ENCODE measurements around the gene STX8.

STX8 gene

GRCh38 chr17:9205520-9206409, 369.9 kb downstream of the STX8 start:
- Mint-ChIP-seq H3K4me1 (ENCODE audit: low read depth) (no peaks in the 10 kb centered on the region), H3K27me3 (peaks cover 14% of the 10 kb centered on the region), H3K4me3 (no peak overlapping the region), H3K36me3 (ENCODE audit: low read depth) (no peaks in the 10 kb centered on the region), H3K9me3 (no peaks in the 10 kb centered on the region), H3K27ac (no peak overlapping the region)
- DNase-seq = no peak

GRCh38 chr17:9204637-9205329, 370.8 kb downstream of the STX8 start:
- Mint-ChIP-seq H3K27me3 (peaks cover 16% of the 10 kb centered on the region), H3K36me3 (ENCODE audit: low read depth) (no peaks in the 10 kb centered on the region), H3K4me3 (no peak overlapping the region), H3K4me1 (ENCODE audit: low read depth) (no peaks in the 10 kb centered on the region), H3K9me3 (no peaks in the 10 kb centered on the region), H3K27ac (no peak overlapping the region)
- no peak for DNase-seq

- Mint-ChIP-seq H3K4me3 (no peak overlapping the region), H3K27me3 (peaks cover 19% of the 10 kb centered on the region), H3K36me3 (ENCODE audit: low read depth) (no peaks in the 10 kb centered on the region), H3K9me3 (no peaks in the 10 kb centered on the region), H3K4me1 (ENCODE audit: low read depth) (no peaks in the 10 kb centered on the region), H3K27ac (no peak overlapping the region)
- no peak for DNase-seq
These were observed 371.7 kb downstream of the STX8 start for GRCh38 chr17:9203771-9204425.

GRCh38 chr17:9202532-9202931, 373.1 kb downstream of the STX8 start:
- Mint-ChIP-seq H3K9me3 (no peaks in the 10 kb centered on the region), H3K4me1 (ENCODE audit: low read depth) (no peaks in the 10 kb centered on the region), H3K27ac (no peak overlapping the region), H3K27me3 (peaks cover 19% of the 10 kb centered on the region), H3K4me3 (no peak overlapping the region), H3K36me3 (ENCODE audit: low read depth) (no peaks in the 10 kb centered on the region)
- DNase-seq = no peak

GRCh38 chr17:9200699-9201359, 374.8 kb downstream of the STX8 start:
- H3K9me3 Mint-ChIP-seq = no peaks in the 10 kb centered on the region
- DNase-seq = no peak
- H3K4me1 Mint-ChIP-seq (ENCODE audit: low read depth) = no peaks in the 10 kb centered on the region
- peaks cover 19% of the 10 kb centered on the region for H3K27me3 Mint-ChIP-seq
- H3K27ac Mint-ChIP-seq = no peak overlapping the region
- no peak overlapping the region for H3K4me3 Mint-ChIP-seq
- no peaks in the 10 kb centered on the region for H3K36me3 Mint-ChIP-seq (ENCODE audit: low read depth)

All from activated T-cell treated with anti-CD3 and anti-CD28 coated beads, Interleukin-2, amount 50 U/mL, for 24 hours (primary cell).